Measurements from ENCODE around the gene C1QL3. TPM values are rescaled to one million over a fixed set of nuclear protein-coding genes. Genes with fewer than 3 reads are reported as not detected.

Gene C1QL3
- total RNA-seq, 2 experiments from 2014 or later = not detected

DNA sequence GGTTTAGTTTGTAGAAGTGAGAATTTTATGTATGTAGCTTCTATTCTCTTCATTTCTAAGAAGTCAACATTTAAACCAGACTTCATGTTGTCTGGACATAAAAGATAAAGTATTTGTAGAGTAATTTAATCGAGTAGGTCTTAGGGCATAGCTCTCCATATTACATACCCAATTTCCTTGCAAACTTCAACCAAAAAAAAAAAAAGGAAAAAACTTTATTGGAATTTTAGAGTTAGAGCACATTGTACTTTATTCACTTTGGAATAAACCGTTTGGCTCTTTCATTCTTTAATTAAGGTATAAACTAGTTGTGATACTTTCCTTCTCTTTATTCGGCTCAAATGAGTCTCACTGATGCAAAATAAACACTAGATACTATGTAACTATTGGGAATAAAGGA, 48.9 kb downstream of the C1QL3 start:
- Histone ChIP-seq H3K4me2 (ENCODE audit: low read length) (no peak overlapping the region), H3K4me1 (ENCODE audit: insufficient read depth, low read length, poor library complexity, severe bottlenecking) (no peaks in the 10 kb centered on the region), H3K79me2 (ENCODE audit: insufficient read depth, low read depth, low read length) (no peaks in the 10 kb centered on the region), H3K9me2 (ENCODE audit: insufficient read depth, low read length) (no peaks in the 10 kb centered on the region), H3K4me3 (ENCODE audit: low read depth, low read length, poor library complexity, severe bottlenecking) (no peak overlapping the region), H2AFZ (ENCODE audit: low read length) (no peak overlapping the region), H3K36me3 (ENCODE audit: insufficient read depth, low read length) (no peaks in the 10 kb centered on the region), H4K20me1 (ENCODE audit: insufficient read depth, low read length) (no peaks in the 10 kb centered on the region; the same call in 1 of the 2 replicates), H3K27ac (ENCODE audit: low read depth, low read length, poor library complexity, severe bottlenecking) (no peak overlapping the region), H3K9me3 (ENCODE audit: low read length) (no peaks in the 10 kb centered on the region)
- CTCF ChIA-PET (ENCODE audit: unreplicated experiment) = no interaction called here
- TF ChIP-seq, protein P1, sequence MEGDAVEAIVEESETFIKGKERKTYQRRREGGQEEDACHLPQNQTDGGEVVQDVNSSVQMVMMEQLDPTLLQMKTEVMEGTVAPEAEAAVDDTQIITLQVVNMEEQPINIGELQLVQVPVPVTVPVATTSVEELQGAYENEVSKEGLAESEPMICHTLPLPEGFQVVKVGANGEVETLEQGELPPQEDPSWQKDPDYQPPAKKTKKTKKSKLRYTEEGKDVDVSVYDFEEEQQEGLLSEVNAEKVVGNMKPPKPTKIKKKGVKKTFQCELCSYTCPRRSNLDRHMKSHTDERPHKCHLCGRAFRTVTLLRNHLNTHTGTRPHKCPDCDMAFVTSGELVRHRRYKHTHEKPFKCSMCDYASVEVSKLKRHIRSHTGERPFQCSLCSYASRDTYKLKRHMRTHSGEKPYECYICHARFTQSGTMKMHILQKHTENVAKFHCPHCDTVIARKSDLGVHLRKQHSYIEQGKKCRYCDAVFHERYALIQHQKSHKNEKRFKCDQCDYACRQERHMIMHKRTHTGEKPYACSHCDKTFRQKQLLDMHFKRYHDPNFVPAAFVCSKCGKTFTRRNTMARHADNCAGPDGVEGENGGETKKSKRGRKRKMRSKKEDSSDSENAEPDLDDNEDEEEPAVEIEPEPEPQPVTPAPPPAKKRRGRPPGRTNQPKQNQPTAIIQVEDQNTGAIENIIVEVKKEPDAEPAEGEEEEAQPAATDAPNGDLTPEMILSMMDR (conservative IDR thresholded peaks at IDR 0.05; ENCODE audit: low read length) = no peak
- BruUV-seq (replicated peaks) = no TSS peak
- POLR2A ChIA-PET = interaction anchor here (1.3 kb wide), 1 partner anchor 10 kb away, joined by 7 read pairs; no protein-coding TSS in a partner anchor
- intact Hi-C loops (cut with micrococcal nuclease; ENCODE audit: unreplicated experiment) = no loop called here
- no peak for DNase-seq (ENCODE audit: low spot score)

DNA sequence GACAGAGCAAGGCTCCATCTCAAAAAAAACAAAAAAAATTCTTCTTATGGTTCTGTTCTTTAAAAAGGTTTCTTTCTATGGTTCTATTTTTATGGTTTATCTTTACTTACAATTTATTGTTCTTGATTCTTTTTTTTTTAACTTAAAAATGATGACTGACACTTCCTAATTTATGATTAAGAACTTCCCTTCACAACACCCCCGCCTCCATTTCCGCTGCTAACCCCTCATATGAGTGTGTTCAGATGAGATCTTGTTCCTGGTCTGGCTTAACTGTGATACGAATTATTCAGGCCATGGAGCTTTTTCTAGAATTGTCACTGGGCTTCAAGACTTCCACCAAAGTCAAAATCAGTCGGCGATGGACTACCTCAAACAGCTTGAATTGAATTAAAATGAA, 50.9 kb downstream of the C1QL3 start:
- Histone ChIP-seq H3K4me2 (ENCODE audit: low read length) (no peak overlapping the region), H3K9me2 (ENCODE audit: insufficient read depth, low read length) (no peaks in the 10 kb centered on the region), H3K4me1 (ENCODE audit: insufficient read depth, low read length, poor library complexity, severe bottlenecking) (no peaks in the 10 kb centered on the region), H3K4me3 (ENCODE audit: low read depth, low read length, poor library complexity, severe bottlenecking) (no peak overlapping the region), H3K36me3 (ENCODE audit: insufficient read depth, low read length) (no peaks in the 10 kb centered on the region), H4K20me1 (ENCODE audit: insufficient read depth, low read length) (no peaks in the 10 kb centered on the region; the same call in 1 of the 2 replicates), H3K9me3 (ENCODE audit: low read length) (no peaks in the 10 kb centered on the region), H3K27ac (ENCODE audit: low read depth, low read length, poor library complexity, severe bottlenecking) (no peak overlapping the region), H3K79me2 (ENCODE audit: insufficient read depth, low read depth, low read length) (no peaks in the 10 kb centered on the region), H2AFZ (ENCODE audit: low read length) (no peak overlapping the region)
- POLR2A ChIA-PET = interaction anchor here (0.6 to 1.1 kb wide), 2 partner anchors 10 to 1654 kb away, joined by 3 to 6 read pairs; no protein-coding TSS in a partner anchor
- intact Hi-C loops (cut with micrococcal nuclease; ENCODE audit: unreplicated experiment) = no loop called here
- no TSS peak for BruUV-seq (replicated peaks)
- CTCF ChIA-PET (ENCODE audit: unreplicated experiment) = no interaction called here
- DNase-seq (ENCODE audit: low spot score) = no peak
- TF ChIP-seq EZH2phosphoT487 (IDR thresholded peaks at IDR 0.05; ENCODE audit: borderline replicate concordance, low read depth, low read length) = no peak
- TF ChIP-seq, protein P1 (conservative IDR thresholded peaks at IDR 0.05; ENCODE audit: low read length) = no peak

DNA sequence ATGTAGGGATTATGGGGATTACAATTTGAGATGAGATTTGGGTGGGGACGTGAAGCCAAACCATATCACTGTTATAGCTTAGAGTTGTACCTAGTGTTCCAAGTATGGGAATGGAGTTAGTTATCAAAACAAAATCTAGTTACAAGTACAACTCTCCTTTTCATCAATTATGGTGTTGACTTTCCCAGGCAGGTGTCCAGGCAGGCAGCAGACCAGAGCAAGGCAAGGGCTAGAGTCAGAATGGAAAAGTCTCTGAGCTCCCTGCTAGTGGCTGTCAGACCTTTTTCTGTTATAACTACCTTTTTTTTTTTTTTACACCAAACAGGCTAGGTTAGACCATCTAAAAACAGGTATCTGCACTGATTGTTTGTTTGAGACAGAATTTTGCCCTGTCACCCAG, 55.7 kb downstream of the C1QL3 start:
- H3K36me3 ChIP-seq (ENCODE audit: insufficient read depth, low read length) = peaks cover 14% of the 10 kb centered on the region
- CTCF ChIA-PET (ENCODE audit: unreplicated experiment) = no interaction called here
- no peaks in the 10 kb centered on the region for H3K79me2 ChIP-seq (ENCODE audit: insufficient read depth, low read depth, low read length)
- no peak overlapping the region for H3K4me3 ChIP-seq (ENCODE audit: low read depth, low read length, poor library complexity, severe bottlenecking)
- no peaks in the 10 kb centered on the region for H3K9me3 ChIP-seq (ENCODE audit: low read length)
- DNase-seq (ENCODE audit: low spot score) = no peak
- TF ChIP-seq, protein P1 (conservative IDR thresholded peaks at IDR 0.05; ENCODE audit: low read length) = no peak
- TF ChIP-seq EZH2phosphoT487 (IDR thresholded peaks at IDR 0.05; ENCODE audit: borderline replicate concordance, low read depth, low read length) = no peak
- intact Hi-C loops (cut with micrococcal nuclease; ENCODE audit: unreplicated experiment) = no loop called here
- BruUV-seq (replicated peaks) = no TSS peak
- H2AFZ ChIP-seq (ENCODE audit: low read length) = no peak overlapping the region
- H3K4me1 ChIP-seq (ENCODE audit: insufficient read depth, low read length, poor library complexity, severe bottlenecking) = no peaks in the 10 kb centered on the region
- no peak overlapping the region for H3K4me2 ChIP-seq (ENCODE audit: low read length)
- H3K9me2 ChIP-seq (ENCODE audit: insufficient read depth, low read length) = no peaks in the 10 kb centered on the region
- H4K20me1 ChIP-seq (ENCODE audit: insufficient read depth, low read length) = no peaks in the 10 kb centered on the region
- POLR2A ChIA-PET = no interaction called here
- H3K27ac ChIP-seq (ENCODE audit: low read depth, low read length, poor library complexity, severe bottlenecking) = no peak overlapping the region

Small RNA genes lying within 50 kb of the gene (small RNA-seq; reads per million reads assigned to genes)
- 3.4 reads per million, percentile 87 among the genes with 10 or more reads in this experiment for gene RNU2-18P

Other genes with a start within 250 kb of the C1QL3 start
- 17.7 and 22.8 TPM in 2 replicates for gene PTER, start 84.9 kb downstream of the C1QL3 start, total RNA-seq (2014; rRNA removed; shearing (Covaris generic))
- gene PTER, start 84.9 kb downstream of the C1QL3 start, total RNA-seq (2022) = 27.4 and 29.7 TPM in 2 replicates

Measured in OCI-LY7 (cell line).